ENCODE results near the gene UNC5A.

The UNC5A gene

DNA sequence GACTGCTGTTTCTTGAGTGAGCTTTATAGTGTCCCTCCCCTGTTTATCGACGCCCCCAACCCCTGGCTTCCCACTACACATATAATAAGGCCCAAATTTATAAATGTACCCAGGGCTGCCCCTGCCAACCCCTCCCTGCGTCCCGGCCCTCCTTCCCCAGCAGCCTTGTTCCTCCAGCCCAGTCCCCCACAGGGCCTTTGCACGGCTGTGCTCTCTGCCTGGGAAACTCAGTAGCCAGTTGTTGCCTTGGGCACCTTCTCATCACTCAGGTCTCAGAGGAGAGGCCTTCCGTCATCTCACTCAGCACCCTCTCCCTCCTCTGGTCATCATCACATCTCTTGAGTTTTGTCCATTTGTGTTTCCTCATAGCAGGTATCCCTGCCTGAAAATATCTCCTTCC lies 15.8 kb upstream of the UNC5A start:
- no peak overlapping the region for H3K4me3 ChIP-seq (ENCODE audit: low read length)
- no peak for DNase-seq (ENCODE audit: low read depth)
- TF ChIP-seq, protein P1, sequence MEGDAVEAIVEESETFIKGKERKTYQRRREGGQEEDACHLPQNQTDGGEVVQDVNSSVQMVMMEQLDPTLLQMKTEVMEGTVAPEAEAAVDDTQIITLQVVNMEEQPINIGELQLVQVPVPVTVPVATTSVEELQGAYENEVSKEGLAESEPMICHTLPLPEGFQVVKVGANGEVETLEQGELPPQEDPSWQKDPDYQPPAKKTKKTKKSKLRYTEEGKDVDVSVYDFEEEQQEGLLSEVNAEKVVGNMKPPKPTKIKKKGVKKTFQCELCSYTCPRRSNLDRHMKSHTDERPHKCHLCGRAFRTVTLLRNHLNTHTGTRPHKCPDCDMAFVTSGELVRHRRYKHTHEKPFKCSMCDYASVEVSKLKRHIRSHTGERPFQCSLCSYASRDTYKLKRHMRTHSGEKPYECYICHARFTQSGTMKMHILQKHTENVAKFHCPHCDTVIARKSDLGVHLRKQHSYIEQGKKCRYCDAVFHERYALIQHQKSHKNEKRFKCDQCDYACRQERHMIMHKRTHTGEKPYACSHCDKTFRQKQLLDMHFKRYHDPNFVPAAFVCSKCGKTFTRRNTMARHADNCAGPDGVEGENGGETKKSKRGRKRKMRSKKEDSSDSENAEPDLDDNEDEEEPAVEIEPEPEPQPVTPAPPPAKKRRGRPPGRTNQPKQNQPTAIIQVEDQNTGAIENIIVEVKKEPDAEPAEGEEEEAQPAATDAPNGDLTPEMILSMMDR (IDR thresholded peaks at IDR 0.05; ENCODE audit: insufficient read depth, low read depth, low read length, missing control alignments), result no peak

DNA sequence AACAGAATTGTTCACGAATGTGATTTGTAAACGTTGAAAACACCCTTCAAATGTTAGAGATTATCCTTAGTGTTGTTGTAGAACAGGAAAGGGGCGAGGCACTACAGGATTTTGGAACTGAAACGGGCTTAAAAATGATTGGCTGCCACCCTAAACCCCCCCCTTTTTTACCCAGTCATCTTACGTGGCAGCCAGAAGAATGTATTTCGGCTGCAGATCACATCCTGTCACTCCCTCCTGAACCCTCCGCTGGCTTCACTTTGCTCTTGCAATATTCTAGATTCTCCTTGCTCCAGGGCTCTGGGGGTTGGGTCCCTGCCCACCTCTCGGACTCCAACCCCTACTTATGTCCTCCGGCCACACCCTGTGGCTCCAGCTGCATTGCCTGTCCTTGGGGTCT lies 13.9 kb upstream of the UNC5A start:
- DNase-seq (ENCODE audit: low read depth), result no peak
- TF ChIP-seq, protein P1 (IDR thresholded peaks at IDR 0.05; ENCODE audit: insufficient read depth, low read depth, low read length, missing control alignments), result no peak
- no peak overlapping the region for H3K4me3 ChIP-seq (ENCODE audit: low read length)

DNA sequence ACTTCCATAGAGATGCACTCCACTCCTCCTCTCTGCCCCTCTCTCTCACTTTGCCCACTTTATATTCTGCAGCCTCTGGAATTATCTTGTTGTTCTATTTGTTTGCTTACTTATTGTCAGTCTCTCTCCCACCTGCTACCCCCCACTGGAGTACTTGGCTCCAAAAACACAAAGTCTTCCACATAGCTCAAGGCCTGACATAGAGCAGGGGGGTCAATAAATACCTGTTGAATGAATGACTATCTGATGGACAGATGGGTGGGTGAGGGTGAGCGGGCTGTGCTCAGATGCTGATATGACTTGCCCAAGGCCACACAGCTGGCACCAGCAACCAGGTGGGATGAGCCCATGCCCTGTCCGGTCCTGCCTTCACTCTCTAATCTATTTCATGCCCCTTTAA lies 13.4 kb upstream of the UNC5A start:
- no peak overlapping the region for H3K4me3 ChIP-seq (ENCODE audit: low read length)
- TF ChIP-seq, protein P1 (IDR thresholded peaks at IDR 0.05; ENCODE audit: insufficient read depth, low read depth, low read length, missing control alignments), result no peak
- DNase-seq (ENCODE audit: low read depth), result no peak

DNA sequence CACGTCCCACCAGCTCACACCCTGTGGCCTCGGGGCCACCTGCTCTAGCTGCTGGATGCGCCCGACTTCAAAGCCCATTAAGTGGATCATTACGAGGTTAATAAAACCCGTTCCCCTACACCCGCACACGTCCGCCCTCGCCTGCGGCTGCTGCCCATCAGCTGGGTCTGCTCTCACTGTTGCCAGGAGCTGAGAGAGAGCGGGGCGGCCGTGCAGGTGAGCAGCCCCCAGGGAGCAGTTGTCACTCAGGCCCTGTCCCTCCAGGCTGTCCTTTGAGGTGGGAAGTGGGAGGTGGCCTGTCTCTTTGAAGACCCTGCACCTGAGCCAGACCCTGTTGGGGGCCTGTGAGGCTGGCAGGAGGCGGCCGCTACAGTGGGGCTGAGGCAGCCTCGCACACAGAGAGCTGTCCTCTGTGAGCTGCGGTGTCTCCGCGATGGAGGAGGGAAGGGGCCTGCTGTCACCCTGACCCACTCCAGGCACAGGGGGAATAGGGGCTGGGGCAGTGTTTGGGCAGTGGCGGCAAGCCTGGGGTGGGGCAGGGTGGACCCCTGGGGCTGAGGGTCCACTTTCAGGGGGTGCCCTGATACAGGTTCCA lies 12.8 kb upstream of the UNC5A start:
- TF ChIP-seq, protein P1 (IDR thresholded peaks at IDR 0.05; ENCODE audit: insufficient read depth, low read depth, low read length, missing control alignments), result no peak
- no peak overlapping the region for H3K4me3 ChIP-seq (ENCODE audit: low read length)
- DNase-seq (ENCODE audit: low read depth), result no peak

DNA sequence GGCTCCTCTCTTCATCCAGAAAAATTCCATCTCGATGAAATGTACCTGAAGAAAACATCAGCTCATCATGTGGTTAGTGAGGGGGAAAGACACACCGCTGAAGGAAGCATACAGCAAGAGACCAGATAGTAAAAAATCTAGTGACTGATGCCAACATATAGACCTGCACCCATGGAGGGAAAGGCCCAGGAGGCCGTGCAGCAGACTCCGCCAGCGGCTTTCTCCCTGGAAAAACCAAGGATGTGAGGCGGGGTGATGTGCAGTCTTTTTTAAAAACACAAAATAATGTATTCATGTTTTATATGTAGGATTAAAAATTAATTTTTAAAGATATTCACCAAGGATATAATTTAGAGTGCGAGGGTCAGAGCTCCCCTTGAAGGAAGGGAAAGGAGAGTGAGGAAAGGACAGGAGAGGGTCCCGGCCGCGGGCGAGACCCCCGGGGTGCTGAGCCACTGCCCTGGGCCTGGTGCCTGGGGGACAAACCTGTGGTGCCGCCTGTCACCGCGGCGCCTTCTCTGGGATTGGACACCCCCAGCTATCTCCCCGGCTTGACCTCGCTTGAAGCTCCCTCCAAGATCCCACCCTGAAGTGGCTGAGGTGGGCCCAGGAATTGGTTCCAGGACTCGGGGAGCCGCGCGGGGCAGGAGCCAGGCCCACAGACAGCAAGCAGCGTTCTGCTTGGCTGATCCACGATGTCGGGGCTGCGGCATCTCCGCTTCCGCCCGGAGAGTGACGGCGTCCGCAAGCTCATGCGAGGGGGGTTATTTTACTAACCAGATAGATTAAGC lies 12.1 kb upstream of the UNC5A start:
- TF ChIP-seq, protein P1 (IDR thresholded peaks at IDR 0.05; ENCODE audit: insufficient read depth, low read depth, low read length, missing control alignments), result no peak
- H3K4me3 ChIP-seq (ENCODE audit: low read length), result no peak overlapping the region
- no peak for DNase-seq (ENCODE audit: low read depth)

DNA sequence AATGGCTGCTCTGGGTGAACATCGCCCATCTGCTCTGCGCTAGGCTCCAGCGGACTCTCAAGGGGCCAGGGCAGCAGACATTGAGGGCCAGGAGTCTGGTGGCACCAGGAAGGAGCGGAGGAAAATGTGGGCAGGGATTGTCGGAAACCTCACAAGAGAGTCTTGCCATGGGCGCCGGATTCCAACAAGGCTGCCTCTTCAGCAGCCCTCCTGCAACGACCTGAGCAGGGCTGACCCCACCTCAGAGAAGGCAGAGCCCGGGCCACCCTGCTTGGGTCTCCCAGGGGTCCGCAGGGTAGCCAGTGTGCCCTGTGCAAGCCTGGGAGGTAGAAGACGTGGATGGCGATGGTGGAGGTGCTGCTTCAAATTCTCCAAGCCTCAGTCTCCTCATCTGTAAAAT lies 11.4 kb upstream of the UNC5A start:
- no peak for DNase-seq (ENCODE audit: low read depth)
- H3K4me3 ChIP-seq (ENCODE audit: low read length), result no peak overlapping the region

More for the DNA sequence above, 11.4 kb upstream of the UNC5A start:
- TF ChIP-seq, protein P1 (IDR thresholded peaks at IDR 0.05; ENCODE audit: insufficient read depth, low read depth, low read length, missing control alignments), result no peak
